GM10266 (cell line): ENCODE data around the gene ADCY2.

ENCODE experiments used
- DNase-seq: peaks from one replicate; pipeline ENCODE4 v3.0.0; 2012; ENCODE audit errors: extremely low spot score
- TF ChIP-seq, protein P1 (sequence below): IDR thresholded peaks from 2 replicates; pipeline ENCODE4 v1.5.1; 2012; ENCODE audit warnings: mild to moderate bottlenecking, low read depth; ENCODE audit not compliant: control insufficient read depth, insufficient read depth; ENCODE audit errors: missing control alignments

The ADCY2 gene

DNA sequence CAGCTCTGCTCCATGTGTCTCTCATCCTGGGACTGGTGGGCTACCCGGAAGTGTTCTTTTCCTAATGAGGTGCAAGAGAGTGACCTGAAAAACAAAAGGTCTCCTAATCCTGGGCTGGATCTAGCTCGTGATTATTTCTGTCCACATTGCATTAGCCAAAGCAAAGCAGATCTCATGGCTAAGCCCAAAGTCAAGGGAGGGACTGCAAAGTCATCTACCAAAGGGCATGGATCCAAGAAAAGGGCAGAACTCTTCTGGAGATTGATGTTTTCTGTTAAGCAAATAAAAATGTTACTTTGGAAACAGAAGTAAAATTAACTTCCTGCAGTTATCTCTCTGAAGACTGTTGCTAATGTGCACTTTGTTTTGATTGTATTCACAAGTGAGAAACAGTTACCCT lies 229.8 kb downstream of the ADCY2 start:
- DNase-seq = no peak
- TF ChIP-seq, protein P1, sequence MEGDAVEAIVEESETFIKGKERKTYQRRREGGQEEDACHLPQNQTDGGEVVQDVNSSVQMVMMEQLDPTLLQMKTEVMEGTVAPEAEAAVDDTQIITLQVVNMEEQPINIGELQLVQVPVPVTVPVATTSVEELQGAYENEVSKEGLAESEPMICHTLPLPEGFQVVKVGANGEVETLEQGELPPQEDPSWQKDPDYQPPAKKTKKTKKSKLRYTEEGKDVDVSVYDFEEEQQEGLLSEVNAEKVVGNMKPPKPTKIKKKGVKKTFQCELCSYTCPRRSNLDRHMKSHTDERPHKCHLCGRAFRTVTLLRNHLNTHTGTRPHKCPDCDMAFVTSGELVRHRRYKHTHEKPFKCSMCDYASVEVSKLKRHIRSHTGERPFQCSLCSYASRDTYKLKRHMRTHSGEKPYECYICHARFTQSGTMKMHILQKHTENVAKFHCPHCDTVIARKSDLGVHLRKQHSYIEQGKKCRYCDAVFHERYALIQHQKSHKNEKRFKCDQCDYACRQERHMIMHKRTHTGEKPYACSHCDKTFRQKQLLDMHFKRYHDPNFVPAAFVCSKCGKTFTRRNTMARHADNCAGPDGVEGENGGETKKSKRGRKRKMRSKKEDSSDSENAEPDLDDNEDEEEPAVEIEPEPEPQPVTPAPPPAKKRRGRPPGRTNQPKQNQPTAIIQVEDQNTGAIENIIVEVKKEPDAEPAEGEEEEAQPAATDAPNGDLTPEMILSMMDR = no peak

- DNase-seq = no peak
- TF ChIP-seq, protein P1 = no peak
These were observed 232.3 kb downstream of the ADCY2 start for GRCh38 chr5:7628248-7628647.

DNA sequence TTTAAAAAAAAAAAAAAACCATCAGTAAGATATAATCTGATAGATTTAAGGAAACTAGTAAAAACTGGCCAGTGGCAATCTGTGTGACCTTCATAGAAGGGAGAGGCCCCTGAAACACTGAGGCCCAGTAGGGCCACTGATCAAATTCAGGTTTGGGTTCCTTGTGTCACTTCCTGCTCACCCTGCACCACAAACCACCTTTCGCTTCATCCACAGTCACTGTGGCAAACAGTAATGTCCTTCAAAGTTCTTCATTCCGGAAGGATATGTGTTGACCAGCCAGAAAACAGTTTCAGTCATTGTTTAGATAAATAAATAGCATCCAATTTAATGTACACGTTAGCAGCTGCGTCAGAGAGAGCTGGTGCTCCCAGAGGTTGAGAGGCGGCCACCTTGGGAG lies 232.9 kb downstream of the ADCY2 start:
- no peak for DNase-seq

DNA sequence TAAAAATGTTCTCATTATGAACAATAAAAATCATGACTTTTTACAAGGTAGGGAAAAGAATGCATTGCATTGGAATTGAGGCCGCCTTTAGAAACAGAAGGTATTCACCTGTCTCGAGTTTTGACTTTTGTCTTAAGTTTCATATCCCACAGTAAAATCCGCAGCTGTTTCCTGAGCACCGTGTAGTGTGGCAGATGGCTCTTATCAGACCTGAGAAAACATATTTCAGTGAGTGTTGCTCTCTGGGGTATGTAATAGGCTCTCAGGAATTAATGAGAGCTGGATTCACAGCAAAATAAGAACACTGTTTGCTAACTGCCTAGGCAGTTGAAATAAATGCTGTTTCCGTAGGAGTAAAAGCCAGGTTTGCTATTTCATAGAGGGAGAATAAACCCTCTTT lies 233.6 kb downstream of the ADCY2 start:
- no peak for DNase-seq
- TF ChIP-seq, protein P1 = no peak

More for the DNA sequence above, 232.9 kb downstream of the ADCY2 start:
- TF ChIP-seq, protein P1 = no peak

DNA sequence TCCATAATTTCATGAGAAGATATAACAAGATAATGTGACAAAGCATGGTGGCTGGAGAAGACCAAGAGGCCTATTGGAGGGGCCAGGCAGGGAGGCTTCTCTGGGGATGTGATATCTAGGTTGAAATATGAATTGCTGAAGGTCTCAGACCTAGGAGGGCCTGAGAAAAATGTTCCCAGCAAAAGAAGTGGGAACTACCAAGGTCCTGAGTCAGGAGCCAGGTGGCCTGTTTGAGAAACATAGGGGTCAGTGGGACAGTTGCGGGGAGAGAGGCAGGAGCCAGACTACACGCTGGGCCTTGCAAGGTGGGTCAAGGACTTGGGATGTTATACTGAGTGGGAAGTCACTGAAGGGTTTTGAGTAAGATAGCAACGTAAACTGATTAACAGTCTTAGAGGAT lies 238.9 kb downstream of the ADCY2 start:
- TF ChIP-seq, protein P1 = no peak
- no peak for DNase-seq

DNA sequence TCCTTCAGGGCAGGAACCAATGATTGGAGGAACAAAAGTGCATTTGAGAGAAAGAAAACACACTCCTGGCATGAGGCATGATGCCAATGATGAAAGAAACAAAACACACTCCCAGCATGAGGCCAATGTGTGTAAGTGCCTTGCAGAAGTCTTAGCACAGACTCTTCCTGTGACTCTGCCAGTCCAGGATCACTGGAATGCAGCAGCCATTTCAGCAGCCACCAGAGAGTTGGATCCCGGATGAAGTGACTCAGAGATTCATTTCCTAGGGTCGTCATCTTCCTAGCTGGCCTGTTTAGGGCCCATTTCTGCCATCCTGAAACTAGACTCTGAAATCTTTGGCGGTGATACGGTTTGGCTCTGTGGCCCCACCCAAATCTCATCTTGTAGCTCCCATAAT lies 242.5 kb downstream of the ADCY2 start:
- no peak for DNase-seq
- TF ChIP-seq, protein P1 = no peak

DNA sequence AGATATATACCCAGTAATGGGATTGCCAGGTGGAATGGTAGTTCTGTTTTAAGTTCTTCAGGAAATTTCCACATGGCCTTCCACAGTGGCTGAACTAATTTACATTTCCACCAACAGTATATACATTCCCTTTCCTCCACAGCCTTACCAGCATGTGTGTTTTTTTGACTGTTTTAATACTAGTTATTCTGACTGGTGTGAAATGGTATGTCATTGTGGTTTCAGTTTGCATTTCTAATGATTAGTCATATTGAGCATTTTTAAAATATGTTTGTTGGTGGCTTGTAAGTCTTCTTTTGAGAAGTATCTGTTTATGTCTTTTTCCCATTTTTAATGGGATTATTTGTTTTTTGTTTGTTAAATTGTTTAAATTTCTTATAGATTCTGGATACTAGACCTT lies 246.1 kb downstream of the ADCY2 start:
- TF ChIP-seq, protein P1 = no peak
- no peak for DNase-seq
